Endothelial cell of umbilical vein (primary cell): ENCODE data around the gene ERBB4. TPM values are rescaled to one million over a fixed set of nuclear protein-coding genes. Genes with fewer than 3 reads are reported as not detected.

Experiments
- BruUV-seq: library from RNA; stranded (reverse); fragments of 400-500 nt; replicated peaks from 2 replicates; lab custom pipeline; 2021; lab: Mats Ljungman, UMichigan
- CTCF ChIA-PET: fragments of 300-600, 350-600 bp; sonication (Branson Sonifier 250); formaldehyde crosslinking; loops from one replicate; lab custom pipeline; 2021; ENCODE audit warnings: antibody characterized with exemption, inconsistent platforms; lab: Charles Lee
- POLR2A ChIA-PET: fragments of 300-600, 350-600 bp; sonication (Branson Sonifier 250); formaldehyde crosslinking; loops from one replicate; lab custom pipeline; 2021; ENCODE audit warnings: antibody characterized with exemption, inconsistent platforms; lab: Charles Lee
- DNase-seq: peaks from one replicate; pipeline ENCODE4 v3.0.0-alpha.2; 2011; ENCODE audit warnings: low read depth, low spot score
- FAIRE-seq: peaks from 2 replicates; lab custom pipeline; 2011; peaks lifted over from hg19 to GRCh38; lab: Jason Lieb, UNC
- H2AFZ ChIP-seq: 2 replicates; pipeline ENCODE4 v1.6.0; 2012; ENCODE audit warnings: low read depth, low read length, control low read depth, inconsistent platforms
- H3K27ac ChIP-seq: 2 replicates; pipeline ENCODE4 v1.5.1; 2011; ENCODE audit warnings: low read depth, mild to moderate bottlenecking, control low read depth, low read length, moderate library complexity; ENCODE audit not compliant: insufficient read depth
- H3K27me3 ChIP-seq, 2 experiments: 2 replicates each; pipeline versions ENCODE4 v1.6.0 to v1.6.1; 2011; ENCODE audit warnings: low read length in 2 of 2, mixed read lengths in 1 of 2; ENCODE audit not compliant: control insufficient read depth in 2 of 2, insufficient read depth in 2 of 2
- H3K36me3 ChIP-seq, 2 experiments: 2 replicates in 1 of 2; 3 replicates in 1 of 2; pipeline ENCODE4 v1.5.1; 2011; ENCODE audit warnings: low read length in 2 of 2, mild to moderate bottlenecking in 1 of 2, moderate library complexity in 1 of 2; ENCODE audit not compliant: control insufficient read depth in 2 of 2, insufficient read depth in 2 of 2; ENCODE audit errors: extremely low read depth in 1 of 2
- H3K4me1 ChIP-seq: 3 replicates; pipeline ENCODE4 v1.5.1; 2011; ENCODE audit warnings: mild to moderate bottlenecking, low read length; ENCODE audit not compliant: control insufficient read depth, insufficient read depth; ENCODE audit errors: extremely low read depth
- H3K4me2 ChIP-seq: 2 replicates; pipeline ENCODE4 v1.6.1; 2011; ENCODE audit warnings: low read length, control low read depth, mixed read lengths; ENCODE audit not compliant: insufficient read depth
- H3K4me3 ChIP-seq, 3 experiments: fragments of 200-600 bp in 1 of 3; sonication (generic), shearing (Covaris generic) in 1 of 3; replicated peaks in 1 of 3; 2 replicates each; pipeline ENCODE4 v1.5.1; 2011 to 2016; ENCODE audit warnings: control low read depth in 3 of 3, low read length in 3 of 3, mild to moderate bottlenecking in 2 of 3, inconsistent platforms in 1 of 3, low read depth in 1 of 3, moderate library complexity in 1 of 3; ENCODE audit not compliant: insufficient read depth in 1 of 3
- H3K79me2 ChIP-seq: 2 replicates; pipeline ENCODE4 v1.6.0; 2012; ENCODE audit warnings: low read length, inconsistent platforms; ENCODE audit not compliant: control insufficient read depth, insufficient read depth
- H3K9ac ChIP-seq: replicated peaks from 2 replicates; pipeline ENCODE3; 2011; ENCODE audit warnings: low read length, control low read depth; ENCODE audit not compliant: insufficient read depth; ENCODE audit errors: extremely low read depth
- H3K9me1 ChIP-seq: replicated peaks from 3 replicates; pipeline ENCODE4 v1.6.0; 2011; ENCODE audit warnings: mild to moderate bottlenecking, low read length; ENCODE audit not compliant: control insufficient read depth, insufficient read depth; ENCODE audit errors: extremely low read depth
- H3K9me3 ChIP-seq: replicated peaks from 2 replicates; pipeline ENCODE4 v1.5.1; 2012; ENCODE audit warnings: low read length, inconsistent platforms; ENCODE audit not compliant: control insufficient read depth, insufficient read depth
- H4K20me1 ChIP-seq: replicated peaks from 2 replicates; pipeline ENCODE3; 2011; ENCODE audit warnings: mild to moderate bottlenecking, low read length; ENCODE audit not compliant: control insufficient read depth, insufficient read depth; ENCODE audit errors: extremely low read depth
- EZH2 ChIP-seq: IDR thresholded peaks from 2 replicates; pipeline ENCODE4 v1.6.1; 2012; ENCODE audit warnings: borderline replicate concordance, low read depth, mild to moderate bottlenecking, moderate library complexity, low read length, inconsistent platforms; ENCODE audit not compliant: severe bottlenecking
- FOS ChIP-seq: IDR thresholded peaks from 2 replicates; pipeline ENCODE4 v1.6.1; 2011; ENCODE audit warnings: mild to moderate bottlenecking, low read length, moderate library complexity, borderline replicate concordance; ENCODE audit not compliant: insufficient read depth
- POLR2AphosphoS5 ChIP-seq: IDR thresholded peaks from 2 replicates; pipeline ENCODE4 v1.6.1; 2012; ENCODE audit warnings: low read depth, mild to moderate bottlenecking, control low read depth, low read length, moderate library complexity; ENCODE audit not compliant: insufficient read depth
- dilution Hi-C: fragments of 300-500 bp; cut with MboI; formaldehyde crosslinking; loops from one replicate; pipeline ENCODE4 v1.15.0; 2019; ENCODE audit warnings: low sequenced_read_pairs; ENCODE audit not compliant: extremely low pct_ligation_motif_present
- intact Hi-C: fragments of 100-400 bp; cut with micrococcal nuclease; formaldehyde crosslinking; loops from one replicate; pipeline ENCODE4 v1.10.0; 2022
- polyA plus RNA-seq, 4 experiments: library from polyadenylated mRNA; depleted of rRNA in 3 of 4; stranded (reverse) in 3 of 4; unstranded in 1 of 4; fragments of >200 nt; gene quantifications; 2 replicates each; pipeline versions ENCODE4 v1.2.1 to v1.2.3, GENCODE V29; 2011 to 2012; ENCODE audit warnings: missing spikeins in 1 of 4
- total RNA-seq: library from RNA; stranded (reverse); gene quantifications from 2 replicates; pipeline ENCODE4 v1.2.3, GENCODE V29; 2021

Gene ERBB4
- total and polyA plus RNA-seq, 2 donors (not counting 3 experiments of a cell fraction or from before 2014, with no cell fraction given), result 0.01 to 0.27 TPM

DNA sequence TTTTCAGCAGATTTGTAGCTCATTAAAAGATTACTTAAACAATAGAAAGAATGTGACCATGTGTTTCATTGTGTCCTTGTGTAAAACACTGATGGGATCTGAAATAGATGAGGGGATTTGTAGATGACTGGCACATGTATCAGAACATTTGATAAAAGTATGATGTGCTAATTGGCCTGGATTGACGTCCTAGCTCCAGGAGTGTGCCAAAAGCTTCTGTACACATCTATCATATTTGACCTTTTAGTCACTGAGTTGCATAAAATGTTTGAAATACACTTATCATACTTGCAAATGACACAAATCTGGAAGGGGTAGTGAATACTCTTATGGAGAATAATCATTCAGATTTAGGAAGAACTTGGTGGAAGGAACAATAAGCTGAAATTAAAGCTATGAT, 778.5 kb downstream of the ERBB4 start:
- Histone ChIP-seq H3K4me2 (no peak overlapping the region), H3K79me2 (no peaks in the 10 kb centered on the region), H2AFZ (no peak overlapping the region), H3K9me3 (no peaks in the 10 kb centered on the region), H3K4me1 (no peaks in the 10 kb centered on the region), H3K36me3 (no peaks in the 10 kb centered on the region), H3K9me1 (no peaks in the 10 kb centered on the region), H3K4me3 (no peak overlapping the region), H4K20me1 (no peaks in the 10 kb centered on the region), H3K9ac (no peak overlapping the region), H3K27ac (no peak overlapping the region), H3K27me3 (no peaks in the 10 kb centered on the region)
- BruUV-seq, result no TSS peak
- ChIA-PET CTCF (interaction anchor here (0.9 to 1.7 kb wide), 2 partner anchors 10 to 15 kb away, joined by 5 to 6 read pairs; no protein-coding TSS in a partner anchor), POLR2A (no interaction called here)
- intact Hi-C loops (no loop called here), dilution Hi-C loops (no loop called here)
- TF ChIP-seq FOS (no peak), POLR2AphosphoS5 (no peak)
- FAIRE-seq (no peak), DNase-seq (no peak)

GRCh38 chr2:211756266-211756665, 782.3 kb downstream of the ERBB4 start:
- H3K79me2 ChIP-seq, result no peaks in the 10 kb centered on the region
- no peak for FAIRE-seq
- H3K27me3 ChIP-seq, result no peaks in the 10 kb centered on the region
- H3K9me1 ChIP-seq, result no peaks in the 10 kb centered on the region
- H3K4me2 ChIP-seq, result no peak overlapping the region
- H3K27ac ChIP-seq, result no peak overlapping the region
- dilution Hi-C loops, result no loop called here
- POLR2A ChIA-PET, result no interaction called here
- H3K4me1 ChIP-seq, result peaks cover 3% of the 10 kb centered on the region
- no peaks in the 10 kb centered on the region for H4K20me1 ChIP-seq
- no peaks in the 10 kb centered on the region for H3K9me3 ChIP-seq
- no peak for TF ChIP-seq EZH2
- no peaks in the 10 kb centered on the region for H3K36me3 ChIP-seq
- CTCF ChIA-PET, result no interaction called here
- no TSS peak for BruUV-seq
- H3K4me3 ChIP-seq, result no peak overlapping the region
- no peak for DNase-seq
- H2AFZ ChIP-seq, result no peak overlapping the region
- intact Hi-C loops, result loop anchor here (10.0 kb wide), 1 partner anchor 229 kb away; no protein-coding TSS in a partner anchor
- no peak overlapping the region for H3K9ac ChIP-seq
